ENCODE results near the gene USP31.

The USP31 gene

GRCh38 chr16:23048164-23048563 is 101.1 kb downstream of the USP31 start:
- no peak overlapping the region for H3K27ac ChIP-seq
- TF ChIP-seq CTCF (conservative IDR thresholded peaks at IDR 0.05): no peak; the same call in 1 of the 2 replicates

GRCh38 chr16:23045025-23045424 is 104.2 kb downstream of the USP31 start:
- TF ChIP-seq CTCF (conservative IDR thresholded peaks at IDR 0.05): no peak
- no peak overlapping the region for H3K27ac ChIP-seq

- no peak for TF ChIP-seq CTCF (conservative IDR thresholded peaks at IDR 0.05)
- H3K27ac ChIP-seq: no peak overlapping the region
Measured at GRCh38 chr16:23040246-23040645, 109.0 kb downstream of the USP31 start.

- TF ChIP-seq CTCF (conservative IDR thresholded peaks at IDR 0.05): no peak
Measured at GRCh38 chr16:23039118-23039517, 110.1 kb downstream of the USP31 start.

GRCh38 chr16:23035240-23035639 is 114.0 kb downstream of the USP31 start:
- TF ChIP-seq CTCF (conservative IDR thresholded peaks at IDR 0.05): no peak
- no peak overlapping the region for H3K27ac ChIP-seq

More at GRCh38 chr16:23039118-23039517, 110.1 kb downstream of the USP31 start:
- no peak overlapping the region for H3K27ac ChIP-seq

GRCh38 chr16:23031508-23032098 is 117.6 kb downstream of the USP31 start:
- H3K27ac ChIP-seq: no peak overlapping the region
- no peak for TF ChIP-seq CTCF (conservative IDR thresholded peaks at IDR 0.05)

GRCh38 chr16:23029733-23030420 is 119.4 kb downstream of the USP31 start:
- no peak for TF ChIP-seq CTCF (conservative IDR thresholded peaks at IDR 0.05)
- H3K27ac ChIP-seq: no peak overlapping the region

Data from VCaP (cell line).